HepG2 (cell line): ENCODE data around the gene MTMR3. TPM values are rescaled to one million over a fixed set of nuclear protein-coding genes. Genes with fewer than 3 reads are reported as not detected.

Experiments
- ARNT2 ChIP-seq: sonication (generic); formaldehyde crosslinking; IDR thresholded peaks from 2 replicates; pipeline ENCODE4 v1.8.0; 2022; ENCODE audit warnings: mild to moderate bottlenecking, low read depth, missing genetic modification reagents, moderate library complexity
- HOXA5 ChIP-seq: sonication (generic); formaldehyde crosslinking; IDR thresholded peaks from 2 replicates; pipeline ENCODE4 v1.4.0; 2020; ENCODE audit warnings: missing genetic modification reagents
- ZFP41 ChIP-seq: sonication (generic); formaldehyde crosslinking; IDR thresholded peaks from 2 replicates; pipeline ENCODE4 v1.4.0; 2020; ENCODE audit warnings: mild to moderate bottlenecking, missing genetic modification reagents, borderline replicate concordance
- ZFY ChIP-seq: sonication (generic); formaldehyde crosslinking; IDR thresholded peaks from 2 replicates; pipeline ENCODE4 v1.4.0; 2020; ENCODE audit warnings: missing genetic modification reagents
- polyA plus RNA-seq, 8 experiments: library from polyadenylated mRNA; depleted of rRNA in 3 of 8; stranded (reverse) in 7 of 8; unstranded in 1 of 8; fragments of >200 nt; fragmentation: Illumina TruSeq in 4 of 8; extraction: Trizol in 4 of 8; gene quantifications; 2 replicates each; pipeline versions ENCODE4 v1.2.1 to v1.2.3, GENCODE V29; 2011 to 2016; ENCODE audit warnings: low read depth in 4 of 8, missing spikeins in 1 of 8, mixed read lengths in 1 of 8; ENCODE audit not compliant: insufficient read depth in 1 of 8
- total RNA-seq, 5 experiments: library from RNA; depleted of rRNA; stranded (reverse); fragments of >200 nt; fragmentation: Illumina TruSeq; extraction: Trizol; gene quantifications; 2 replicates each; pipeline ENCODE4 v1.2.3, GENCODE V29; 2016; ENCODE audit warnings: low read depth in 1 of 5
- TF ChIP-seq, protein P1 (sequence below): sonication (generic); formaldehyde crosslinking; IDR thresholded peaks from 2 replicates; pipeline ENCODE4 v1.4.0; 2020; ENCODE audit warnings: mild to moderate bottlenecking, missing genetic modification reagents, borderline replicate concordance
- TF ChIP-seq, protein P2 (sequence below): sonication (generic); formaldehyde crosslinking; IDR thresholded peaks from 2 replicates; pipeline ENCODE4 v1.5.1; 2020; ENCODE audit warnings: mild to moderate bottlenecking, missing genetic modification reagents, moderate library complexity
- TF ChIP-seq, protein P3 (sequence below): sonication (generic); formaldehyde crosslinking; IDR thresholded peaks from 2 replicates; pipeline ENCODE4 v1.4.0; 2020; ENCODE audit warnings: missing genetic modification reagents
- TF ChIP-seq, protein P4 (sequence below): sonication (generic); formaldehyde crosslinking; IDR thresholded peaks from 2 replicates; pipeline ENCODE4 v1.4.0; 2020; ENCODE audit warnings: missing genetic modification reagents, borderline replicate concordance

The MTMR3 gene
- total and polyA plus RNA-seq, 2 of the 13 experiments (the other 11 are each of a cell fraction or from before 2014, with no cell fraction given): 12.6 to 24.8 TPM

DNA sequence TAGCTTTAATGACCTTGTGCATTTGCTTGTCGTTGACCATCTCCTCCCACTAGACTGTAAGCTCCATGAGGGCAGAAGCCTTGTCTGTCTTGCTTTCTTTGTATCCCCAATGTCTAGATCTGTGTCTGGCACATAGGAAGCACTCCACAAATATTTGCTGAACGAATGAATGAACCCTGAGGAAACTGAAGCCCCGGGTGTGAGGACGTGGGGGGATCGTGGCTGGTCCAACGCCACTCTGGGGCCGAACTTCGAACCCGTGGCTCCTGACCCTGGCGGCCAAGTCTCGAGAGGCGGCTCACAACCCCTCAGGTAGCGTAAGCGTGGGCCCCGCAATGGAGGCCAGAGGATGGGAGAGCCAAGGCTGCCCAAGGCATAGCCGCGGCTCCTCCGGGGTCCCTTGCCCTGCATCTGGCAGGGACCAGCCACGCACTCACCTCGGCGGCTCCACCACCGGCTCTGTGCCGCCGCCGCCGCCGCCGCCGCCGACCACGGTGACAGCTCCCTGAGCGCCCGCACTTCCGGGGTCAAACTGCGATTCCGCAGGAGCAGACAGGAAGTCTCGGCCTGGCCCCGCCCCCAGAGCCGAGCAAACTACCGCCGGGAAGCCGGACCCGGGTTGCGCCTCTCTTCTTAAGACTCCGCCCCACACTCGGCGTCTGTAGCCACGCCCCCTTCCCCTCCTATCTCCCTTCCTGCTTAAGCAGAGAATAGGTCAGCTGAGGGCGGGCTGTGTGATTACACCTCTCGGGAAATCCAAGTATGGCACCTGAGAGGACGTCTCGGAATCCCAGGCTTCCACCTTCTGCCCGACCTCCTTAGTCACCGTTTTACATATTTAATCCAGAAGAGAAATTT, 45.0 kb upstream of the MTMR3 start, which contains the start of gene ASCC2 (continued):
- TF ChIP-seq, protein P1, sequence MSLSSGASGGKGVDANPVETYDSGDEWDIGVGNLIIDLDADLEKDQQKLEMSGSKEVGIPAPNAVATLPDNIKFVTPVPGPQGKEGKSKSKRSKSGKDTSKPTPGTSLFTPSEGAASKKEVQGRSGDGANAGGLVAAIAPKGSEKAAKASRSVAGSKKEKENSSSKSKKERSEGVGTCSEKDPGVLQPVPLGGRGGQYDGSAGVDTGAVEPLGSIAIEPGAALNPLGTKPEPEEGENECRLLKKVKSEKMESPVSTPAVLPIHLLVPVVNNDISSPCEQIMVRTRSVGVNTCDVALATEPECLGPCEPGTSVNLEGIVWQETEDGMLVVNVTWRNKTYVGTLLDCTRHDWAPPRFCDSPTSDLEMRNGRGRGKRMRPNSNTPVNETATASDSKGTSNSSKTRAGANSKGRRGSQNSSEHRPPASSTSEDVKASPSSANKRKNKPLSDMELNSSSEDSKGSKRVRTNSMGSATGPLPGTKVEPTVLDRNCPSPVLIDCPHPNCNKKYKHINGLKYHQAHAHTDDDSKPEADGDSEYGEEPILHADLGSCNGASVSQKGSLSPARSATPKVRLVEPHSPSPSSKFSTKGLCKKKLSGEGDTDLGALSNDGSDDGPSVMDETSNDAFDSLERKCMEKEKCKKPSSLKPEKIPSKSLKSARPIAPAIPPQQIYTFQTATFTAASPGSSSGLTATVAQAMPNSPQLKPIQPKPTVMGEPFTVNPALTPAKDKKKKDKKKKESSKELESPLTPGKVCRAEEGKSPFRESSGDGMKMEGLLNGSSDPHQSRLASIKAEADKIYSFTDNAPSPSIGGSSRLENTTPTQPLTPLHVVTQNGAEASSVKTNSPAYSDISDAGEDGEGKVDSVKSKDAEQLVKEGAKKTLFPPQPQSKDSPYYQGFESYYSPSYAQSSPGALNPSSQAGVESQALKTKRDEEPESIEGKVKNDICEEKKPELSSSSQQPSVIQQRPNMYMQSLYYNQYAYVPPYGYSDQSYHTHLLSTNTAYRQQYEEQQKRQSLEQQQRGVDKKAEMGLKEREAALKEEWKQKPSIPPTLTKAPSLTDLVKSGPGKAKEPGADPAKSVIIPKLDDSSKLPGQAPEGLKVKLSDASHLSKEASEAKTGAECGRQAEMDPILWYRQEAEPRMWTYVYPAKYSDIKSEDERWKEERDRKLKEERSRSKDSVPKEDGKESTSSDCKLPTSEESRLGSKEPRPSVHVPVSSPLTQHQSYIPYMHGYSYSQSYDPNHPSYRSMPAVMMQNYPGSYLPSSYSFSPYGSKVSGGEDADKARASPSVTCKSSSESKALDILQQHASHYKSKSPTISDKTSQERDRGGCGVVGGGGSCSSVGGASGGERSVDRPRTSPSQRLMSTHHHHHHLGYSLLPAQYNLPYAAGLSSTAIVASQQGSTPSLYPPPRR: peak; percentile 43; the same call in 1 of the 2 replicates
- TF ChIP-seq, protein P2, sequence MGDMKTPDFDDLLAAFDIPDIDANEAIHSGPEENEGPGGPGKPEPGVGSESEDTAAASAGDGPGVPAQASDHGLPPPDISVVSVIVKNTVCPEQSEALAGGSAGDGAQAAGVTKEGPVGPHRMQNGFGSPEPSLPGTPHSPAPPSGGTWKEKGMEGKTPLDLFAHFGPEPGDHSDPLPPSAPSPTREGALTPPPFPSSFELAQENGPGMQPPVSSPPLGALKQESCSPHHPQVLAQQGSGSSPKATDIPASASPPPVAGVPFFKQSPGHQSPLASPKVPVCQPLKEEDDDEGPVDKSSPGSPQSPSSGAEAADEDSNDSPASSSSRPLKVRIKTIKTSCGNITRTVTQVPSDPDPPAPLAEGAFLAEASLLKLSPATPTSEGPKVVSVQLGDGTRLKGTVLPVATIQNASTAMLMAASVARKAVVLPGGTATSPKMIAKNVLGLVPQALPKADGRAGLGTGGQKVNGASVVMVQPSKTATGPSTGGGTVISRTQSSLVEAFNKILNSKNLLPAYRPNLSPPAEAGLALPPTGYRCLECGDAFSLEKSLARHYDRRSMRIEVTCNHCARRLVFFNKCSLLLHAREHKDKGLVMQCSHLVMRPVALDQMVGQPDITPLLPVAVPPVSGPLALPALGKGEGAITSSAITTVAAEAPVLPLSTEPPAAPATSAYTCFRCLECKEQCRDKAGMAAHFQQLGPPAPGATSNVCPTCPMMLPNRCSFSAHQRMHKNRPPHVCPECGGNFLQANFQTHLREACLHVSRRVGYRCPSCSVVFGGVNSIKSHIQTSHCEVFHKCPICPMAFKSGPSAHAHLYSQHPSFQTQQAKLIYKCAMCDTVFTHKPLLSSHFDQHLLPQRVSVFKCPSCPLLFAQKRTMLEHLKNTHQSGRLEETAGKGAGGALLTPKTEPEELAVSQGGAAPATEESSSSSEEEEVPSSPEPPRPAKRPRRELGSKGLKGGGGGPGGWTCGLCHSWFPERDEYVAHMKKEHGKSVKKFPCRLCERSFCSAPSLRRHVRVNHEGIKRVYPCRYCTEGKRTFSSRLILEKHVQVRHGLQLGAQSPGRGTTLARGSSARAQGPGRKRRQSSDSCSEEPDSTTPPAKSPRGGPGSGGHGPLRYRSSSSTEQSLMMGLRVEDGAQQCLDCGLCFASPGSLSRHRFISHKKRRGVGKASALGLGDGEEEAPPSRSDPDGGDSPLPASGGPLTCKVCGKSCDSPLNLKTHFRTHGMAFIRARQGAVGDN: peak; percentile 84
- peak; percentile 82 for TF ChIP-seq ZFY (CRISPR knock-in tag)
- peak; percentile 70; the same call in 1 of the 2 replicates for TF ChIP-seq HOXA5
- TF ChIP-seq, protein P3, sequence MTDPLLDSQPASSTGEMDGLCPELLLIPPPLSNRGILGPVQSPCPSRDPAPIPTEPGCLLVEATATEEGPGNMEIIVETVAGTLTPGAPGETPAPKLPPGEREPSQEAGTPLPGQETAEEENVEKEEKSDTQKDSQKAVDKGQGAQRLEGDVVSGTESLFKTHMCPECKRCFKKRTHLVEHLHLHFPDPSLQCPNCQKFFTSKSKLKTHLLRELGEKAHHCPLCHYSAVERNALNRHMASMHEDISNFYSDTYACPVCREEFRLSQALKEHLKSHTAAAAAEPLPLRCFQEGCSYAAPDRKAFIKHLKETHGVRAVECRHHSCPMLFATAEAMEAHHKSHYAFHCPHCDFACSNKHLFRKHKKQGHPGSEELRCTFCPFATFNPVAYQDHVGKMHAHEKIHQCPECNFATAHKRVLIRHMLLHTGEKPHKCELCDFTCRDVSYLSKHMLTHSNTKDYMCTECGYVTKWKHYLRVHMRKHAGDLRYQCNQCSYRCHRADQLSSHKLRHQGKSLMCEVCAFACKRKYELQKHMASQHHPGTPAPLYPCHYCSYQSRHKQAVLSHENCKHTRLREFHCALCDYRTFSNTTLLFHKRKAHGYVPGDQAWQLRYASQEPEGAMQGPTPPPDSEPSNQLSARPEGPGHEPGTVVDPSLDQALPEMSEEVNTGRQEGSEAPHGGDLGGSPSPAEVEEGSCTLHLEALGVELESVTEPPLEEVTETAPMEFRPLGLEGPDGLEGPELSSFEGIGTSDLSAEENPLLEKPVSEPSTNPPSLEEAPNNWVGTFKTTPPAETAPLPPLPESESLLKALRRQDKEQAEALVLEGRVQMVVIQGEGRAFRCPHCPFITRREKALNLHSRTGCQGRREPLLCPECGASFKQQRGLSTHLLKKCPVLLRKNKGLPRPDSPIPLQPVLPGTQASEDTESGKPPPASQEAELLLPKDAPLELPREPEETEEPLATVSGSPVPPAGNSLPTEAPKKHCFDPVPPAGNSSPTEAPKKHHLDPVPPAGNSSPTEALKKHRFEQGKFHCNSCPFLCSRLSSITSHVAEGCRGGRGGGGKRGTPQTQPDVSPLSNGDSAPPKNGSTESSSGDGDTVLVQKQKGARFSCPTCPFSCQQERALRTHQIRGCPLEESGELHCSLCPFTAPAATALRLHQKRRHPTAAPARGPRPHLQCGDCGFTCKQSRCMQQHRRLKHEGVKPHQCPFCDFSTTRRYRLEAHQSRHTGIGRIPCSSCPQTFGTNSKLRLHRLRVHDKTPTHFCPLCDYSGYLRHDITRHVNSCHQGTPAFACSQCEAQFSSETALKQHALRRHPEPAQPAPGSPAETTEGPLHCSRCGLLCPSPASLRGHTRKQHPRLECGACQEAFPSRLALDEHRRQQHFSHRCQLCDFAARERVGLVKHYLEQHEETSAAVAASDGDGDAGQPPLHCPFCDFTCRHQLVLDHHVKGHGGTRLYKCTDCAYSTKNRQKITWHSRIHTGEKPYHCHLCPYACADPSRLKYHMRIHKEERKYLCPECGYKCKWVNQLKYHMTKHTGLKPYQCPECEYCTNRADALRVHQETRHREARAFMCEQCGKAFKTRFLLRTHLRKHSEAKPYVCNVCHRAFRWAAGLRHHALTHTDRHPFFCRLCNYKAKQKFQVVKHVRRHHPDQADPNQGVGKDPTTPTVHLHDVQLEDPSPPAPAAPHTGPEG: peak; percentile 56; the same call in 1 of the 2 replicates
- TF ChIP-seq ARNT2: 0 out of 2 replicates have a peak, but pooled peaks have one; percentile 27
- TF ChIP-seq, protein P4, sequence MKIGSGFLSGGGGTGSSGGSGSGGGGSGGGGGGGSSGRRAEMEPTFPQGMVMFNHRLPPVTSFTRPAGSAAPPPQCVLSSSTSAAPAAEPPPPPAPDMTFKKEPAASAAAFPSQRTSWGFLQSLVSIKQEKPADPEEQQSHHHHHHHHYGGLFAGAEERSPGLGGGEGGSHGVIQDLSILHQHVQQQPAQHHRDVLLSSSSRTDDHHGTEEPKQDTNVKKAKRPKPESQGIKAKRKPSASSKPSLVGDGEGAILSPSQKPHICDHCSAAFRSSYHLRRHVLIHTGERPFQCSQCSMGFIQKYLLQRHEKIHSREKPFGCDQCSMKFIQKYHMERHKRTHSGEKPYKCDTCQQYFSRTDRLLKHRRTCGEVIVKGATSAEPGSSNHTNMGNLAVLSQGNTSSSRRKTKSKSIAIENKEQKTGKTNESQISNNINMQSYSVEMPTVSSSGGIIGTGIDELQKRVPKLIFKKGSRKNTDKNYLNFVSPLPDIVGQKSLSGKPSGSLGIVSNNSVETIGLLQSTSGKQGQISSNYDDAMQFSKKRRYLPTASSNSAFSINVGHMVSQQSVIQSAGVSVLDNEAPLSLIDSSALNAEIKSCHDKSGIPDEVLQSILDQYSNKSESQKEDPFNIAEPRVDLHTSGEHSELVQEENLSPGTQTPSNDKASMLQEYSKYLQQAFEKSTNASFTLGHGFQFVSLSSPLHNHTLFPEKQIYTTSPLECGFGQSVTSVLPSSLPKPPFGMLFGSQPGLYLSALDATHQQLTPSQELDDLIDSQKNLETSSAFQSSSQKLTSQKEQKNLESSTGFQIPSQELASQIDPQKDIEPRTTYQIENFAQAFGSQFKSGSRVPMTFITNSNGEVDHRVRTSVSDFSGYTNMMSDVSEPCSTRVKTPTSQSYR (CRISPR knock-in tag): no peak
- TF ChIP-seq ZFP41 (CRISPR knock-in tag): no peak
